Colonic mucosa (tissue), 4 donors: ENCODE measurements around the gene CERK. TPM values are rescaled to one million over a fixed set of nuclear protein-coding genes. Genes with fewer than 3 reads are reported as not detected.

Source experiments
- DNase-seq: peaks from one replicate; pipeline ENCODE4 v3.0.0-alpha.2; 2020
- H3K27ac ChIP-seq: fragments of 200-600 bp; one replicate; pipeline ENCODE4 v1.8.0; 2021
- H3K27me3 ChIP-seq: fragments of 200-600 bp; one replicate; pipeline ENCODE4 v1.8.0; 2021
- H3K36me3 ChIP-seq: fragments of 200-600 bp; one replicate; pipeline ENCODE4 v1.8.0; 2021
- H3K4me1 ChIP-seq: fragments of 200-600 bp; one replicate; pipeline ENCODE4 v1.8.0; 2021; ENCODE audit warnings: mild to moderate bottlenecking
- H3K4me3 ChIP-seq: fragments of 200-600 bp; one replicate; pipeline ENCODE4 v1.8.0; 2021
- H3K9ac ChIP-seq, 2 donors: one replicate each; pipeline ENCODE4 v1.7.0; 2013; ENCODE audit warnings: control low read depth in 2 of 2, low read depth in 2 of 2, low read length in 2 of 2
- H3K9me3 ChIP-seq: fragments of 200-600 bp; one replicate; pipeline ENCODE4 v1.8.0; 2021
- CTCF ChIP-seq: fragments of 200-600 bp; IDR thresholded peaks from one replicate; pipeline ENCODE4 v1.8.0; 2022; ENCODE audit warnings: antibody characterized with exemption, mild to moderate bottlenecking
- intact Hi-C: fragments of 100-400 bp; cut with DNase I; formaldehyde crosslinking; loops from one replicate; pipeline ENCODE4 v1.14.1; 2022
- total RNA-seq, 2 donors: library from RNA; stranded (reverse); fragmentation: NEBNext Ultra II Directional in 1 of 2; extraction: Animal tissue kit (Norgen Biotek cat#: 25700) in 1 of 2; gene quantifications; one replicate each; pipeline ENCODE4 v1.2.1, GENCODE V29; 2021
- donor health status: healthy.
- donor health status: DM: no; HTN: no; CAD: no.
- donor health status: DM: no; HTN: no; CAD: no.

The CERK gene
- total RNA-seq, 2 donors from 2014 or later, result 24.7 to 46.6 TPM

GRCh38 chr22:46763051-46763705 is 25.1 kb upstream of the CERK start:
- Histone ChIP-seq H3K9me3 (no peaks in the 10 kb centered on the region), H3K27me3 (no peaks in the 10 kb centered on the region), H3K36me3 (no peaks in the 10 kb centered on the region), H3K4me1 (peaks cover 8% of the 10 kb centered on the region), H3K4me3 (peak overlapping the region; percentile 92), H3K27ac (peak overlapping the region; percentile 93), H3K9ac (peak overlapping the region; percentile 95 to 99)
- DNase-seq, result no peak
- no peak for TF ChIP-seq CTCF
- intact Hi-C loops, result loop anchor here (10.0 kb wide), 1 partner anchor 198 kb away; no protein-coding TSS in a partner anchor

GRCh38 chr22:46762238-46763050 is 24.4 kb upstream of the CERK start, which contains the start of gene TBC1D22A:
TBC1D22A (plus strand) TSS chr22:46762650; CDS start chr22:46762787, 137 bp downstream.
- H3K27me3 ChIP-seq, result no peaks in the 10 kb centered on the region
- H3K4me3 ChIP-seq, result peak within 1 kb of the TSS; percentile 92
- peaks cover 8% of the 10 kb centered on the region for H3K4me1 ChIP-seq
- H3K36me3 ChIP-seq, result no peaks in the 10 kb centered on the region
- H3K9ac ChIP-seq, result peak within 1 kb of the TSS; percentile 95 to 99
- peak; percentile 96 for DNase-seq
- peak within 1 kb of the TSS; percentile 93 for H3K27ac ChIP-seq
- intact Hi-C loops, result loop anchor here (10.0 kb wide), 1 partner anchor 198 kb away; no protein-coding TSS in a partner anchor
- no peaks in the 10 kb centered on the region for H3K9me3 ChIP-seq
- TF ChIP-seq CTCF, result no peak

- no peaks in the 10 kb centered on the region for H3K27me3 ChIP-seq
- no peaks in the 10 kb centered on the region for H3K36me3 ChIP-seq
- intact Hi-C loops, result loop anchor here (10.0 kb wide), 1 partner anchor 197 kb away; no protein-coding TSS in a partner anchor
- H3K4me1 ChIP-seq, result peaks cover 8% of the 10 kb centered on the region
- DNase-seq, result no peak
- peak overlapping the region; percentile 92 for H3K4me3 ChIP-seq
- no peak for TF ChIP-seq CTCF
- no peaks in the 10 kb centered on the region for H3K9me3 ChIP-seq
- peak overlapping the region; percentile 95 to 99 for H3K9ac ChIP-seq
- peak overlapping the region; percentile 93 for H3K27ac ChIP-seq
Measured at GRCh38 chr22:46761539-46762237, 23.6 kb upstream of the CERK start.

- H3K9me3 ChIP-seq, result no peaks in the 10 kb centered on the region
- no peak overlapping the region for H3K27ac ChIP-seq
- peak overlapping the region in 1 of 2 donors; percentile 27 for H3K9ac ChIP-seq
- no peak for DNase-seq
- H3K4me1 ChIP-seq, result peaks cover 8% of the 10 kb centered on the region
- no peaks in the 10 kb centered on the region for H3K36me3 ChIP-seq
- H3K4me3 ChIP-seq, result no peak overlapping the region
- intact Hi-C loops, result loop anchor here (10.0 kb wide), 1 partner anchor 196 kb away; no protein-coding TSS in a partner anchor
- no peak for TF ChIP-seq CTCF
- no peaks in the 10 kb centered on the region for H3K27me3 ChIP-seq
Measured at GRCh38 chr22:46761017-46761416, 23.0 kb upstream of the CERK start.

GRCh38 chr22:46758867-46759290 is 20.8 kb upstream of the CERK start:
- DNase-seq, result peak; percentile 86
- no peaks in the 10 kb centered on the region for H3K9me3 ChIP-seq
- TF ChIP-seq CTCF, result peak; percentile 73
- no peaks in the 10 kb centered on the region for H3K27me3 ChIP-seq
- no peak overlapping the region for H3K27ac ChIP-seq
- intact Hi-C loops, result no loop called here
- H3K36me3 ChIP-seq, result no peaks in the 10 kb centered on the region
- H3K4me1 ChIP-seq, result peaks cover 5% of the 10 kb centered on the region
- H3K4me3 ChIP-seq, result no peak overlapping the region
- no peak overlapping the region for H3K9ac ChIP-seq
